Uterus (tissue), 4 donors: ENCODE data around the gene MAD1L1. TPM values are rescaled to one million over a fixed set of nuclear protein-coding genes. Genes with fewer than 3 reads are reported as not detected.
"Not testable (repeated sequence)": the region's sequence is repeated elsewhere in the genome, so short reads cannot be mapped to it uniquely, and the experiment has no call there.

ENCODE experiments used
- DNase-seq, 2 donors: peaks; one replicate each; pipeline ENCODE4 v3.0.0-alpha.2; 2019 to 2020
- H3K27ac ChIP-seq, 2 donors: fragments of 200-600 bp; sonication (generic); 1 replicate in 1 of 2; 2 replicates in 1 of 2; pipeline ENCODE4 v1.5.1; 2016 to 2018
- H3K27me3 ChIP-seq, 2 donors: fragments of 200-600 bp; sonication (generic); one replicate each; pipeline ENCODE4 v1.5.1; 2018 to 2019; ENCODE audit warnings: control low read depth in 1 of 2
- H3K36me3 ChIP-seq, 2 donors: fragments of 200-600 bp; sonication (generic); one replicate each; pipeline ENCODE4 v1.5.1; 2019; ENCODE audit warnings: control low read depth in 1 of 2
- H3K4me1 ChIP-seq, 2 donors: fragments of 200-600 bp; sonication (generic); one replicate each; pipeline ENCODE4 v1.5.1; 2018 to 2019; ENCODE audit warnings: control low read depth in 1 of 2
- H3K4me3 ChIP-seq, 2 donors: fragments of 200-600 bp; sonication (generic); 1 replicate in 1 of 2; 2 replicates in 1 of 2; pipeline ENCODE4 v1.5.1; 2018 to 2019; ENCODE audit warnings: mild to moderate bottlenecking in 1 of 2
- H3K9me3 ChIP-seq, 2 donors: fragments of 200-600 bp; sonication (generic); one replicate each; pipeline ENCODE4 v1.5.1; 2019; ENCODE audit warnings: control low read depth in 1 of 2
- CTCF ChIP-seq, 4 experiments: fragments of 200-600 bp in 2 of 4; fragments of 450-650 bp in 2 of 4; sonication (generic) in 2 of 4; IDR thresholded peaks; one replicate each; pipeline ENCODE4 v1.5.1; 2016 to 2019; ENCODE audit warnings: antibody characterized with exemption in 4 of 4, mild to moderate bottlenecking in 2 of 4, moderate library complexity in 1 of 4
- POLR2A ChIP-seq, 2 donors: fragments of 450-650 bp; IDR thresholded peaks; one replicate each; pipeline ENCODE4 v1.6.1; 2016; ENCODE audit warnings: antibody characterized with exemption in 2 of 2, mild to moderate bottlenecking in 1 of 2, moderate library complexity in 1 of 2
- intact Hi-C: fragments of 100-400 bp; cut with DNase I; formaldehyde crosslinking; loops from one replicate; pipeline ENCODE4 v1.15.1; 2023; ENCODE audit warnings: low total_unique reads
- total RNA-seq, 4 donors: library from RNA; depleted of rRNA in 3 of 4; stranded (reverse); fragments of >200 nt in 3 of 4; gene quantifications; one replicate each; pipeline versions ENCODE4 v1.1.0 to v1.2.4, GENCODE V29; 2014 to 2023
- donor health status: DM: yes; HTN: yes; CAD: no.

The MAD1L1 gene
- total RNA-seq, 4 donors from 2014 or later, result 13.3 to 37.4 (median 33.1) TPM

DNA sequence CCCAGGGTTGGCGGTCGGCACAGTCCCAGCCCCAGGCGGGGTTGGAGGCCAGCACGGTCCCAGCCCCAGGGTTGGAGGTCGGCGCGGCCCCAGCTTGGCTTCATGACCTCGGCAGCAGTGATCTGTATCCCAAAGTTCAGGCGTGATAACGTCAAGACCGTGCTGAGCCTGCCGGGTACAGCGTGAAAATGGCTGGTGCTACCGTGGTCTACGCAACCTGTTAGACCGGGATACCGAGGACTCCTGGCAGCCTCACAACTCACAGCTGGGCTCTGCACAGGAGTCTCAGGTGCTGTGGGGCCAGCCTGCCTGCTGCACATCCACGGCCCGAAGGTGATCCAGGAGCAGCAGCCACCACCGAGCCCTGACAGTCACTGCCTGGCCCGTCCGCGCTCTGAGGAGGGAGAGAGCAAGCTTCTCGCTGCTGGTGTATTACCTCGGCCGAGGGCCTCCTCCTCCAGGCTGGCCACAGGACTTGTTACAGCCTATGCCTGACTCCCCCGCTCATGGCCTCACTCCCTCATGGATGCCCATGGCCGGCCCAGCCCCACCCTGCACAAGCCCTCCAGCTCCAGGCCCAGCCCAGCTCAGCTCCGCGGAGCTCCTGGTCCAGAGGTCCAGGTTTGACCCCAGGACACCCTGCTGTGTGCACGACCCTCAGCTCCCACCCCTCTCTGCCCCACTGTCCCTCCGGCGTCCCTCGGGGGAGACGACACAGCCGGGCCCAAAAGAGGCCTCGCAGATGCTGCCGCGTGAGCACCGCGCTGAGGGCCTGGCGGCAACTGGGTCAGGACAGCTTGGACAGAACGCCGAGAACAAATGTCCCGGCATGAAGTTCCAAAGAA, 406.6 kb downstream of the MAD1L1 start:
- Histone ChIP-seq H3K4me3 (no peak overlapping the region), H3K9me3 (no peaks in the 10 kb centered on the region), H3K36me3 (no peaks in the 10 kb centered on the region), H3K27ac (no peak overlapping the region), H3K27me3 (no peaks in the 10 kb centered on the region), H3K4me1 (no peaks in the 10 kb centered on the region)
- intact Hi-C loops, result no loop called here
- DNase-seq, result no peak
- no peak for TF ChIP-seq CTCF (IDR thresholded peaks at IDR 0.05)
- no peak for TF ChIP-seq POLR2A (IDR thresholded peaks at IDR 0.05)

GRCh38 chr7:1825647-1825896, 407.2 kb downstream of the MAD1L1 start:
- H3K4me3 ChIP-seq, H3K4me1 ChIP-seq, H3K9me3 ChIP-seq, intact Hi-C loops, H3K27me3 ChIP-seq, DNase-seq, H3K36me3 ChIP-seq, H3K27ac ChIP-seq: not testable (repeated sequence)

DNA sequence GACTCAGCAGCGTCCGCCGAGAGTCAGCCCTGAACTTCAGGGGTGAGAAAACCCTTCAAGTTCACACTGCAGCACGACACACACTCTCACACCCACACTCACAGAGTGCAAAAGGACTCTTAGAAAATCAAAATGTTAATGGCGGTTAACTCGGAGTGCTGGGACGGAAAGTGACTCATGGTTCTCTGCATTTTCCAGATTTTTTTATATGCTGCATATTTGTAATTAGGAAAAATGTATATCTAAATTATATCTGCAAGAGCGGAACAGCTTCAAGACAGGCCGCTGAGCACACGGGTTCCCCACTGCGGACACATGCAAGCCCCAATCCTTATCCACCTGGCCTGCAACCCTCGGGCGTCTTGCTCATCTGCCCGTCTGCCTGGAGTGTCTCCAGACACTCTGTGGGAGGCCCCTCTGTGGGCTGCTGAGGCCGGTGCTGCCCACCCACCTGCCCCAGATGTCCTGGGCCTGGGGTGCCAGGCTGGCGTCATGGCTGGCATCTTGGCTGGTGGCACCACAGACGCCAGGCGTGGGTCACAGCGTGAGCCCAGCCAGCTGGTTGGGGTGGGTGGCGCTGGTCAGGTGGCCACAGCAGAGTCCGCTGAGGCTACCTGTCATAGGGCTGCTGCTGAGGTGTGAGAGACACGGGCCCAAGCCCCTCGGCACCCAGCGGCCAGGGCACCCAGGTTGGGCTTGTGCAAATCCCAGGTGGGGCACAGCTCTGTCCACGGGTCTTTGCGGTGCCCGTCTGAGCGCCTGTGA, 407.7 kb downstream of the MAD1L1 start:
- H3K36me3 ChIP-seq, H3K9me3 ChIP-seq, intact Hi-C loops, H3K4me3 ChIP-seq, DNase-seq, H3K27ac ChIP-seq, H3K4me1 ChIP-seq, H3K27me3 ChIP-seq: not testable (repeated sequence)

DNA sequence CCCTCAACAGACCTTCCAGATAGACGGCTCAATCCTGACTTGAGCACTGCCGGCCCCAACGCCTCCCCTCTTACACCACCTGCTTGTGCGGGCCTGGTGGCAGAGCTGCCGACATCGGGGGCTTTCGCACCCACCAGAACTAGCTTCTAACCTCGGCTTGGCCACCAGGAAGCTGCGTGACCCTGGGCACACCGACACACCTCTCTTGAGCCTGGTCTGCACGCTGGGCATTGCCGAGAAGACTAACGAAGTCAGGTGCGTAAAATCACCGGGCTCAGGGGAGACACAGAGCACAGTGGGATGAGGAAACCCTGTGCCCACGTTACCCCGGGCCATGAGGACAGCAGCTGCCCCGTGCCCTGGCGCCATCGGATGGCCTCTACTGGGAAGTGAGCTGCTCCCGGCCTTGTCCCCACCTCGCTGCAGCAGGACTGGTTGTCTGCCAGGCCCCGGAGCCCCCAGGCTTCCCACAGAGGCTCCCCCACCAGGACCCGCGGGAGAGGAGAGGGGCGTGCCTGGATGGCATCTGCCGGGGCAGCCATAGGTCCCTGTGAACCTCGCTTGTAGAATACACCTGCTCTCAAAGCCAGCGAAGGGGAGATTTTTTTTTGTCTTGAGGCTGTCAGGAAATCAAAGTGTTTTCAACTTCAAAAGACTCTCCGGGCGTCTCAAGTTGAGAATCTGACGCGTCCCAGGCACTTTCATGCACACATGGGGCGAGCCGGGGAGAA, 408.4 kb downstream of the MAD1L1 start:
- H3K36me3 ChIP-seq, DNase-seq, H3K27me3 ChIP-seq, H3K4me1 ChIP-seq, H3K4me3 ChIP-seq, intact Hi-C loops, H3K27ac ChIP-seq, H3K9me3 ChIP-seq: not testable (repeated sequence)

DNA sequence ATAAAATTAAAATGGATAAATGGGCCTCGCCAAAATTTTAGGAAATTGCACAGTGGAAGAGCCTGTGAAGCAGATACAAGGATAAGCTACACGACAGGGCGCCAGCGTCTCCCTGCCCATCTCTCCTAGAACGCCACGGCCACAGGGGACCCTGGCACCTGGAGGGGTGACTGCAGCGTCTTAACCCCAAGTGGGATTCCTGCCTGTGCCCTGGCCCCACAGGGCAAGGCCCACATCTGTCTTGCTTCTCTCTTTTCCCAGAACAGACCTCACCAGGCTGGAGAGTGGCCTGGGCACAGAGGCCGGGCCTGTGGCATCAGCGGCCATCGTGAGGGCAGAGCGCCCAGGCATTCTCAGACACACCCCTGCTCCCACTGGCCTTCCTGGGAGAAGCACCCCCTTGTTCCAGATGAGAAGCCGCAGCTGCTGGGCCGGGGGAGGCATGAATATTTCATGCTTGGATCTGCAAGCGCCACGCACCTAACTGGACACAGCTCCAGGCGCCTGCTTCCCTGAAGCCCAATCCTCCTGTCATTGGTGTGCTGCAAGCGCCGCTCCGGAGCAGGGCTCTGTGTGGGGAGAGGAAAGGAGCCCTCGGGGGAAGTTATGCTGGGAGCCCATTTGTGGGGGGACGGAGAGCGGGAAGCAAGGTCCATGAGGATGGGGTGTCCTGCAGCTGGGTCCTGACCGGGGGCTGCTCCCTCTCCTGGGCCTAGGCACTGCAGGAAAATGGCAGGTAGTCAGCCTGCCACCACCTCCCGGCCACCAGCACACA, 409.2 kb downstream of the MAD1L1 start:
- TF ChIP-seq CTCF (IDR thresholded peaks at IDR 0.05) (no peak), POLR2A (IDR thresholded peaks at IDR 0.05) (no peak)

GRCh38 chr7:1819259-1819841, 413.4 kb downstream of the MAD1L1 start:
- no peak for TF ChIP-seq POLR2A (IDR thresholded peaks at IDR 0.05)
- no peak for TF ChIP-seq CTCF (IDR thresholded peaks at IDR 0.05)
- intact Hi-C loops, result no loop called here
- no peak for DNase-seq

More for the DNA sequence above, 409.2 kb downstream of the MAD1L1 start:
- H3K9me3 ChIP-seq, result no peaks in the 10 kb centered on the region
- no peaks in the 10 kb centered on the region for H3K27me3 ChIP-seq
- no peak overlapping the region for H3K27ac ChIP-seq
- H3K4me1 ChIP-seq, result no peaks in the 10 kb centered on the region
- H3K36me3 ChIP-seq, result no peaks in the 10 kb centered on the region
- no peak for DNase-seq
- H3K4me3 ChIP-seq, result no peak overlapping the region
- intact Hi-C loops, result no loop called here

More at GRCh38 chr7:1819259-1819841, 413.4 kb downstream of the MAD1L1 start:
- Histone ChIP-seq H3K27ac (no peak overlapping the region), H3K4me1 (no peaks in the 10 kb centered on the region), H3K27me3 (no peaks in the 10 kb centered on the region), H3K36me3 (no peaks in the 10 kb centered on the region), H3K9me3 (no peaks in the 10 kb centered on the region), H3K4me3 (no peak overlapping the region)
